Uterus (tissue), 4 donors: Measurements from ENCODE around the gene IQCH. TPM values are rescaled to one million over a fixed set of nuclear protein-coding genes. Genes with fewer than 3 reads are reported as not detected.

Experiments
- DNase-seq, 2 donors: peaks; one replicate each; pipeline ENCODE4 v3.0.0-alpha.2; 2019 to 2020
- H3K27ac ChIP-seq, 2 donors: fragments of 200-600 bp; sonication (generic); 1 replicate in 1 of 2; 2 replicates in 1 of 2; pipeline ENCODE4 v1.5.1; 2016 to 2018
- H3K27me3 ChIP-seq, 2 donors: fragments of 200-600 bp; sonication (generic); one replicate each; pipeline ENCODE4 v1.5.1; 2018 to 2019; ENCODE audit warnings: control low read depth in 1 of 2
- H3K36me3 ChIP-seq, 2 donors: fragments of 200-600 bp; sonication (generic); one replicate each; pipeline ENCODE4 v1.5.1; 2019; ENCODE audit warnings: control low read depth in 1 of 2
- H3K4me1 ChIP-seq, 2 donors: fragments of 200-600 bp; sonication (generic); one replicate each; pipeline ENCODE4 v1.5.1; 2018 to 2019; ENCODE audit warnings: control low read depth in 1 of 2
- H3K4me3 ChIP-seq, 2 donors: fragments of 200-600 bp; sonication (generic); 1 replicate in 1 of 2; 2 replicates in 1 of 2; pipeline ENCODE4 v1.5.1; 2018 to 2019; ENCODE audit warnings: mild to moderate bottlenecking in 1 of 2
- H3K9me3 ChIP-seq, 2 donors: fragments of 200-600 bp; sonication (generic); one replicate each; pipeline ENCODE4 v1.5.1; 2019; ENCODE audit warnings: control low read depth in 1 of 2
- CTCF ChIP-seq, 4 experiments: fragments of 200-600 bp in 2 of 4; fragments of 450-650 bp in 2 of 4; sonication (generic) in 2 of 4; IDR thresholded peaks; one replicate each; pipeline ENCODE4 v1.5.1; 2016 to 2019; ENCODE audit warnings: antibody characterized with exemption in 4 of 4, mild to moderate bottlenecking in 2 of 4, moderate library complexity in 1 of 4
- POLR2A ChIP-seq, 2 donors: fragments of 450-650 bp; IDR thresholded peaks; one replicate each; pipeline ENCODE4 v1.6.1; 2016; ENCODE audit warnings: antibody characterized with exemption in 2 of 2, mild to moderate bottlenecking in 1 of 2, moderate library complexity in 1 of 2
- intact Hi-C: fragments of 100-400 bp; cut with DNase I; formaldehyde crosslinking; loops from one replicate; pipeline ENCODE4 v1.15.1; 2023; ENCODE audit warnings: low total_unique reads
- total RNA-seq, 4 donors: library from RNA; depleted of rRNA in 3 of 4; stranded (reverse); fragments of >200 nt in 3 of 4; gene quantifications; one replicate each; pipeline versions ENCODE4 v1.1.0 to v1.2.4, GENCODE V29; 2014 to 2023
- donor health status: DM: yes; HTN: yes; CAD: no.

The IQCH gene
- total RNA-seq, 4 donors from 2014 or later: 0.26 to 3.0 (median 1.7) TPM

GRCh38 chr15:67548236-67548852 is 293.8 kb downstream of the IQCH start:
- intact Hi-C loops: no loop called here
- TF ChIP-seq POLR2A (IDR thresholded peaks at IDR 0.05) (no peak), CTCF (IDR thresholded peaks at IDR 0.05) (no peak)
- no peak overlapping the region for H3K4me3 ChIP-seq
- no peaks in the 10 kb centered on the region for H3K27me3 ChIP-seq
- no peaks in the 10 kb centered on the region for H3K36me3 ChIP-seq
- H3K27ac ChIP-seq: no peak overlapping the region
- H3K4me1 ChIP-seq: peaks cover 0 to 7% of the 10 kb centered on the region in 2 donors
- H3K9me3 ChIP-seq: no peaks in the 10 kb centered on the region
- DNase-seq: no peak

GRCh38 chr15:67548862-67549651 is 294.5 kb downstream of the IQCH start:
- peaks cover 0 to under 1% of the 10 kb centered on the region in 2 donors for H3K4me1 ChIP-seq
- H3K9me3 ChIP-seq: no peaks in the 10 kb centered on the region
- no peaks in the 10 kb centered on the region for H3K27me3 ChIP-seq
- DNase-seq: no peak
- TF ChIP-seq CTCF (IDR thresholded peaks at IDR 0.05) (no peak), POLR2A (IDR thresholded peaks at IDR 0.05) (no peak)
- H3K27ac ChIP-seq: no peak overlapping the region
- intact Hi-C loops: no loop called here
- H3K4me3 ChIP-seq: no peak overlapping the region
- no peaks in the 10 kb centered on the region for H3K36me3 ChIP-seq

- Histone ChIP-seq H3K27ac (no peak overlapping the region), H3K36me3 (no peaks in the 10 kb centered on the region), H3K4me1 (no peaks in the 10 kb centered on the region), H3K9me3 (no peaks in the 10 kb centered on the region), H3K27me3 (no peaks in the 10 kb centered on the region), H3K4me3 (no peak overlapping the region)
- no peak for TF ChIP-seq POLR2A (IDR thresholded peaks at IDR 0.05)
- no peak for TF ChIP-seq CTCF (IDR thresholded peaks at IDR 0.05)
- DNase-seq: no peak
- intact Hi-C loops: no loop called here
These were observed 295.1 kb downstream of the IQCH start for GRCh38 chr15:67549736-67550135.

GRCh38 chr15:67550522-67550921 is 295.9 kb downstream of the IQCH start:
- DNase-seq: no peak
- H3K4me3 ChIP-seq: no peak overlapping the region
- H3K36me3 ChIP-seq: no peaks in the 10 kb centered on the region
- intact Hi-C loops: no loop called here
- TF ChIP-seq POLR2A (IDR thresholded peaks at IDR 0.05): no peak
- no peak for TF ChIP-seq CTCF (IDR thresholded peaks at IDR 0.05)
- no peaks in the 10 kb centered on the region for H3K4me1 ChIP-seq
- H3K9me3 ChIP-seq: no peaks in the 10 kb centered on the region
- H3K27ac ChIP-seq: no peak overlapping the region
- H3K27me3 ChIP-seq: no peaks in the 10 kb centered on the region

GRCh38 chr15:67551207-67551743 is 296.7 kb downstream of the IQCH start:
- no peaks in the 10 kb centered on the region for H3K4me1 ChIP-seq
- no peak overlapping the region for H3K27ac ChIP-seq
- no peak overlapping the region for H3K4me3 ChIP-seq
- no peak for TF ChIP-seq CTCF (IDR thresholded peaks at IDR 0.05)
- TF ChIP-seq POLR2A (IDR thresholded peaks at IDR 0.05): no peak
- no peak for DNase-seq
- H3K36me3 ChIP-seq: no peaks in the 10 kb centered on the region
- H3K9me3 ChIP-seq: no peaks in the 10 kb centered on the region
- intact Hi-C loops: no loop called here
- H3K27me3 ChIP-seq: no peaks in the 10 kb centered on the region
